Fibroblast of gingiva (primary cell): ENCODE measurements around the gene COL15A1.

Experiments
- DNase-seq: peaks from one replicate; pipeline ENCODE4 v3.0.0-alpha.2; 2011; ENCODE audit warnings: low read depth

COL15A1 gene

GRCh38 chr9:98949565-98949964, 5.9 kb downstream of the COL15A1 start:
- DNase-seq: no peak

DNA sequence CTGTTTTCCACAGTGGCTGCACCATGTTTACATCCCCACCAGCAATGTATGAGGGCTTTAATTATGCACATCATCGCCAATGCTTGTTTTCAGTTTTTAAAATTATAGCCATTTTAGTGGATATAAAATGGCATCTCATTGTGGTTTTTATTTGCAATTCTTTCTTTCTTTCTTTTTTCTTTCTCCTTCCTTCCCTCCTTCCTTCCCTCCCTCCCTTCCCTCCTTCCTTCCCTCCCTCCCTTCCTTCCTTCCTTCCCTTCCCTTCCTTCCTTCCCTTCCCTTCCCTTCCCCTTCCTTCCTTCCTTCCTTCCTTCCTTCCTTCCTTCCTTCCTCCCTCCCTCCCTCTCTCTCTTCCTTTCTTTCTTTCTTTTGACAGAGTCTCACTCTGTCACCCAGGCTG, 6.6 kb downstream of the COL15A1 start:
- DNase-seq: no peak

- no peak for DNase-seq
These were observed 8.3 kb downstream of the COL15A1 start for GRCh38 chr9:98951967-98952366.

DNA sequence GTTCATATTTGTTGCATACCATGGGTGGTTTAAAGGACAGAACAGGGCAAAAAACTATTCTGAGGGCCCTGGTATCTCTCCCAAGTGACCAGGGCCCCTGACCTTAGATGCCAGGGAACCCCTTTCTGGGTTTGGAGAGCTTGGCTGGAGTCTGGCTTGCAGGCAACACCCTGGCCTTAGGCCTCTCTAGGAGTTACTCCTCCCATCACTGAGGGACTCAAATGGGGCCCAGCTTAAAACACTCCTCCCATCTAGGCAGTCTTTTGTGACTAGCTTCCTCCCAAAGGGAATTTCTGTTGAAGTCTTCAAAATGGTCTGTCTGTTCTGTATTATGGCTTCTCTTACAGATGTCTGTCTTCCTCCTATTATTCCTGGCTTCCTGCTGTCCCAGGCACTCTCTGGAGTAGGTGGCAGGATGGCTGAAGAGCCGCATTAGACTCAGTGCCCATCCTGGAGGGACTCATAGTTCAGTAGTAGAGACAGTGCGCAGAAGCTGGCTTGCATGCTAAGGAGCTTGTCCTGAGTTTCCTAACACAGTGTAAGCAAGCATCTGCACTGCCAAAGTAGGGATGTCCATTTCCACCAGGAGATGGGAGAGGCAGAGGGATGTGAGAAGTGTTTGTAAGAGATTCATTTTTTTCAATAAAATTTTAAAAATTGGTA, 10.0 kb downstream of the COL15A1 start:
- no peak for DNase-seq

DNA sequence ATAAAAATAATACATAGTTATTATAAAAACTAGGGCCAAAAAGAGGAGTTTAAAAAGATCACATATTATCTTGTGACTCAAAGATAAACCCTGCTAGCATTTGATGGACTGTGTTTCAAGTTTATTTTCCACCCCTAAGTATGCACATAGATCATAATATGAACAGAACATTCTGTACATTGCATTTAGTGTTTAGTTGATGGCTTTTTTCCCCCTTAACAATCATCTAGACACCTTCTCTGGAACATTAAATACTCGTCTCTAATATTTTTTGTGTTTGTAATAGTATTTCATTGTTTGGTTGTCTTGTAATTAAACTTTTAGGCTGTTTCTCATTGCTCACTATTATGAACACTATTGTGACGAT, 10.5 kb downstream of the COL15A1 start:
- DNase-seq: no peak

GRCh38 chr9:98955259-98955658, 11.6 kb downstream of the COL15A1 start:
- no peak for DNase-seq

DNA sequence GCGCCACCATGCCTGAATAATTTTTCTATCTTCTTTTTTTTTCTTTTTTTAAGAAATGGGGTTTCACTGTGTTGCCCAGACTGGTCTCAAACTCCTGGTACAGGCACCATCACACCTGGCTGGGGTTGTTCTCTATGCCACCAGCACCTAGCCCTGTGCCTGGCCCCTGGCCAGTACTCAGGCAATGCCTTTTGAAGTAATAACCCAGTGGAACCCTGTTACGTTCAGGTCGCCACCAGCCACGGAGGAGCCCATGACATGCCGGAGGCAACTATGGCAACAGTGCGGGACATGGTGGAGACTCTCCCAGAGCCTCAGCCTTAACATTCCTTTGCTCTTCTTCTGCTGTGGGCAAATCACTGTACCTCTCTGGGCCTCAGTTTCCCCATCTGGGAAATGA, 14.1 kb downstream of the COL15A1 start:
- DNase-seq: no peak

- peak; percentile 90 for DNase-seq
These were observed 14.7 kb downstream of the COL15A1 start for GRCh38 chr9:98958271-98958984.

DNA sequence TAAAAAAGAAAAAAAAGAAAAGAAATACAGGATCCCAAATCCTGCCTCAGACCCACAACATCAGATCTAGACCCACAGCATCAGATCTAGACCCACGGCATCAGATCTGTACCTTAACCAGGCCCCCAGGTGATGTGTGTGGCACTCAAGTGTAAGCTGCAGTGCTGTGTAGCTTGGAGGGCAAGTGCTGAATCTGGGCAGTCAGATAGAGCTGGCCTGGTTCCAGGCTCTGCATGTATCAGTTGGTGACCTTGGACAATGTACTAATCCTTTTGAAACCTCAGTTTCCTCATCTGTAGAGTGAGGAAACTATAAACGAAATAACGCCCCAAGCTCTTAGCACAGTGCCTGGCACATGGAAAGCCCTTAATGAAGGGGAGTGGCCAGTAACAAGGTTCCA, 16.7 kb downstream of the COL15A1 start:
- DNase-seq: no peak

- no peak for DNase-seq
These were observed 17.9 kb downstream of the COL15A1 start for GRCh38 chr9:98961513-98962180.

- DNase-seq: peak; percentile 88
These were observed 18.5 kb downstream of the COL15A1 start for GRCh38 chr9:98962181-98962560.

DNA sequence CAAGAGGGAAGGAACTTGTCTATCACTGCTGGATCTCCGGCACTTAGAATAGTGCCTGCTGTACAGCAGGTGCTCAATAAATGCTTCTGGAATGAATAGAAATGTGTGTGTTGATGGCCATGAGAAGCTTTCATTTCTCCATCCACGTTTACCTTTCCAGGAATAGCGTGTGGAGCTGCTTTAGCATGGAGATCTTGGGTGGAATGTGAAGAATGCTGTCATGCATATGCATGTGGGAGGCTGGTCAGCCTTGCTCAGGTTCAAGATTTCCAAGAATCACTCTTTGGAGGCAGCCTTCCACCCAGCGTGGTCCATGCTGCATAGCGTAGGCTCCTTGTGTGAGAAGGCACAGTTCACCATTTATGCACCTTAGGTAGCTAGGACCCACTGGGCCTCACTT, 19.2 kb downstream of the COL15A1 start:
- no peak for DNase-seq

GRCh38 chr9:98964201-98964600, 20.5 kb downstream of the COL15A1 start:
- no peak for DNase-seq

- DNase-seq: peak; percentile 81
These were observed 21.2 kb downstream of the COL15A1 start for GRCh38 chr9:98964911-98965336.

DNA sequence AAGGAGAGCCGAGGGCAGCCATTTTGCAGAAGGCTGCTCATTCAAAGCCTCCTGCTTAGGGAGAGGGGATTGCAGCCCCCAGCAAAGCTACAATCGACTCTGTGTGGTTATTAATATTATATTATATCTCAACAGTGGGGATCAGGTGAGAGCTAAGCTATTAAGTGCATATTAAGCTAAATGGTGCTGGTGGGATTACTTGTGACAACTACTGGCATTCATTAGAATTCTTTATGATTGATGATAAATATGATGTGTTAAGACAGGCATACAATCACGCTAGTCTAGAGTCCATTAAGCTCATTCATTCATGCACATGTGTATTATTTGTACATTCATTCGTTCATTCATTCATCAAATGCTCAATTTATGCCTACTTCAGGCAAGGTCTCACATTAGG, 23.0 kb downstream of the COL15A1 start:
- DNase-seq: no peak

DNA sequence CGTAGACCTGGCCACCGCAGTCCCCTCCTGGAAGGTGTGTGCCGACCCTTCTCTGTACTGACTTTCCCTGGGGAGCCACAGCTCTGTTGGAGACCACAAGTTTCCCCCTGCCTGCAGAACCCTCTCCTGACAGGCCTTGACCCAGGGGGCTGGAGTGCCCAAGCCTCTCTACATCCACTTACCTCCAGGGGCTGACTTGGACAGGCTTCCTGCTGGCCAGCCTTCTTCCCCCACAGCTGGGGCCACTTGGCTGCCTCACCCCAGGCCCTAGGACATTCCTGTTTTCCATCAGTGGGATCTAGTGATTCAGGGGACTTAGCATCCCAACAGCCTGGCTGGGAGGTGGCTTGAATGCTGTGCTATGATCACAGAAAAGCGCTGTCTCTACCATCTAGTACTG, 23.6 kb downstream of the COL15A1 start:
- no peak for DNase-seq

GRCh38 chr9:98967680-98968079, 24.0 kb downstream of the COL15A1 start:
- no peak for DNase-seq

DNA sequence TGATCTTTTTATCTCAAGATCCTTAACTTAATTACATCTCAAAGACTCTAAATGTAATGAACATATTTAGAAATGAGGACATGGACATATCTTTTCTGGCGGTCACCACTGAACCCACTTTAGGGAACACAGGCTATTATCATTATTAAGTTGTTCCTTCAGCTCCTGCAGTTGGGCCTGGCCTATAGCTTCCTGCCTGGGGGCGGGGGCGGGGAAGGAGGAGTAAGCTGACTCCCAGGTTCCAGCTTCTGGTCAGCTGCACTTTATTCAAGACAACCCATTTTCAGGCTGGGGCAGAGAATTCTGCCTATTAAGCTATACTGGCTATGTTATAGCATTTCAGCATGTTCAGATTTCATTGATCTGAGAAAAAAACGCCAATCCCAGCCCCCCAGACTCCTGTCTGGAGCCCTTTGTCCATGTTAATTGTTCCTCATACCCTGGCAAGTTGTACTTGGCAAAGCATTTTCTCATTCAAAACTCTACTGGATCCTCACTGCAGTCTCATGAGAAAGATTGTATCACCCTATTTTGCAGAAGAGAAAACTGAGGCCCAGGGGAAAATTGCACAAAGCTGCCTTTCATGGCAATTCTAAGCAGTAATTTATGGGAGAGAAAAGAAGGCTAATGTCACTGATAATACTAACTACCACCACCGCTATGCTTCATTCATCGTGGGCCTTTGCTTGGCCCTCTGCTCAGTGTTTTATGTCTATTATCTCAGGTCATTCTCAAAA, 25.1 kb downstream of the COL15A1 start:
- no peak for DNase-seq

DNA sequence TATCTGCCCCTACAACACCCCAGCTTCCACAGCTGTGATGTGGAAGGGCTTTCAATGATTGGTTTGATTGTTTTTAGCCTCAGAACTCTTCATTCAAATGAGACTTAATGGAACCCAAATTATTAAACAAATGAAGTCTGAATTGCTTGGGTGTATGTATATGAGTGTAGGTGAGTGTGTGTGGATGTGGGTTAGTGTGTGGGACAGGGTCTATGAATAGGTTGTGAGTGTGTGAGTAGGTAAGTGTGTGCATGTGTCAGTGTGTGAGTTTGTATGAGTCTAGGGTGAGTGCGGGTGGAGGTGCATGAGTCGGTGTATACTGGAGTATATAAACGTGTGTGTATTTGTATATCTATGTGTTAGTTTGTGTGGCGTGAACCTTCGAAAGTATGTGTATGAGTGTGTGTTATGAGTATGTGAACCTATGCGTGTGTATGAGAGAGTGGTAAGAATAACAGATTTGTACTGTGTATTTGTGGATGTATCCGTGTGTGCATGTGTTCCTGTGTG, 26.9 kb downstream of the COL15A1 start:
- no peak for DNase-seq

DNA sequence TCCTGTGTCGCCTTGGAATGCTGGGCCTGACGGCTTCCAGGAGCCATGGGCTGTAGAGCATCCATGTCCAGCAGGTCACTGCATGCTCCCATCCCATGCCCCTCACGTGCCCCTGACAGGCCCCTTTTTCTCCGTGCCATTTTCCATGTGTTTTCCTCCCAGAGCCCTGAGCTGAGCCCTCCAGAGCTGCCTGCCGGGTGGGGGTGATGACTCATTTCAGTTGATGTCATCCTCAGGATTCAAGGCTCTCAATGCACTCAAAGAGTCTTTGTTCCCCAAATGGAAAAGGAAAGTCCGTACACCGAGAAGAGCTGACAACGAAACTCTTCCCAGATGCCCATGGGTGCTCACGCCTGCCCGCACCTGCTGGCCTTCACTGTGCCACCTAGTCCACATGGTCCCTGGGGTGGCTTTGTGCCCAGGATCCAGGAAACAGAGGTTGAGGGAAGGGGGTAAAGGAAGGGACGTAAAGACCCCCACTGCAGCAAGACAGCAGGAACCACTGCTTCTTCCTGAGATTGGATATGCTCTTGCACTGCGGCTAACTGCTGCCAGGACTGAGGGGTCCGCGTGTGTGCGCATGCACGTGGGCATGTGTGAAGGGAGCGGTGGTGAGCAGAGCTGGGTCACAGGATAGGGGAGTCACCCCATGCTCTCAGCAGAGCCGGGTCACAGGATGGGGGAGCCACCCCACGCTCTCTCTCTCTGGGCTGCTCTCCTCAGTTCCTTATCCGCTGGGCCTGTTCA, 27.6 kb downstream of the COL15A1 start:
- no peak for DNase-seq

DNA sequence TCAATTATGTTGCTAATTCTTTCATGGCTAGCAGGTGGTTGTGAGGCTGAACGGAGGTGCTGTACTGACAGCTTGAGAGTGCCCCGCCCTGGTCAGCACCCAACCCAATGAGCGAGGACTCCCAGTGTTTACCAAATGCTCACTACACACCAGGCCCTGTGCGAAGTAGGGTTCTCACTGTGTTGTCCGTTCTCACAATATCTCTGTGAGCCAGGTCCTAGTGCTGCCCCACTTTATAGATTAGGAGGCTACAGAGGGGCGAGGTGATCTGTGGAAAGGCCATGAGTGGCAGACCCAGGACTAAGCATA, 28.2 kb downstream of the COL15A1 start:
- DNase-seq: no peak

GRCh38 chr9:98972716-98973115, 29.0 kb downstream of the COL15A1 start:
- no peak for DNase-seq
